Mesenchymal stem cell (in vitro differentiated cells and primary cell): ENCODE measurements around the gene PRICKLE2.
A peak's percentile ranks its signal among the peaks of the same experiment; 100 is the strongest.

Experiments
- DNase-seq: peaks from one replicate; pipeline ENCODE4 v3.0.0-alpha.2; 2013
- H2AFZ ChIP-seq: one replicate; pipeline ENCODE4 v1.6.1; 2013; ENCODE audit warnings: low read depth, mild to moderate bottlenecking, control low read depth, inconsistent platforms, low read length, moderate library complexity
- H2AK5ac ChIP-seq: 2 replicates; pipeline ENCODE4 v1.6.1; 2013; ENCODE audit warnings: low read length, moderate library complexity, mild to moderate bottlenecking, inconsistent platforms; ENCODE audit not compliant: severe bottlenecking
- H2BK120ac ChIP-seq: one replicate; pipeline ENCODE4 v1.6.1; 2013; ENCODE audit warnings: low read depth, mild to moderate bottlenecking, inconsistent platforms, low read length, moderate library complexity
- H2BK12ac ChIP-seq, 2 experiments: one replicate each; pipeline ENCODE4 v1.6.1; 2013; ENCODE audit warnings: inconsistent platforms in 2 of 2, low read length in 2 of 2, mild to moderate bottlenecking in 2 of 2, moderate library complexity in 2 of 2, control low read depth in 1 of 2
- H2BK15ac ChIP-seq: one replicate; pipeline ENCODE4 v1.6.1; 2013; ENCODE audit warnings: mild to moderate bottlenecking, low read depth, inconsistent platforms; ENCODE audit not compliant: poor library complexity, severe bottlenecking
- H2BK5ac ChIP-seq: 2 replicates; pipeline ENCODE4 v1.6.1; 2013; ENCODE audit warnings: low read depth, mild to moderate bottlenecking, low read length, control low read depth, inconsistent platforms; ENCODE audit not compliant: poor library complexity, severe bottlenecking
- H3K14ac ChIP-seq, 2 experiments: one replicate each; pipeline ENCODE4 v1.6.1; 2013; ENCODE audit warnings: inconsistent platforms in 2 of 2, low read length in 2 of 2, control low read depth in 1 of 2, mild to moderate bottlenecking in 1 of 2, moderate library complexity in 1 of 2
- H3K18ac ChIP-seq, 2 experiments: one replicate each; pipeline ENCODE4 v1.6.1; 2013; ENCODE audit warnings: inconsistent platforms in 2 of 2, low read length in 2 of 2, control low read depth in 1 of 2, low read depth in 1 of 2, mild to moderate bottlenecking in 1 of 2
- H3K23ac ChIP-seq, 2 experiments: one replicate each; pipeline ENCODE4 v1.6.1; 2013; ENCODE audit warnings: inconsistent platforms in 2 of 2, low read length in 2 of 2, mild to moderate bottlenecking in 2 of 2, moderate library complexity in 2 of 2, control low read depth in 1 of 2
- H3K27ac ChIP-seq: 2 replicates; pipeline ENCODE4 v1.5.1; 2013; ENCODE audit warnings: mild to moderate bottlenecking, moderate library complexity, low read length, control low read depth, inconsistent platforms; ENCODE audit not compliant: poor library complexity, severe bottlenecking
- H3K27me3 ChIP-seq, 2 experiments: 2 replicates each; pipeline versions ENCODE4 v1.6.1 to v1.7.0; 2013; ENCODE audit warnings: low read length in 2 of 2, mild to moderate bottlenecking in 2 of 2, moderate library complexity in 2 of 2, control low read depth in 1 of 2, inconsistent platforms in 1 of 2; ENCODE audit not compliant: control insufficient read depth in 1 of 2, insufficient read depth in 1 of 2
- H3K36me3 ChIP-seq, 2 experiments: 2 replicates each; pipeline versions ENCODE4 v1.6.1 to v1.7.0; 2013; ENCODE audit warnings: low read length in 2 of 2, control low read depth in 1 of 2, inconsistent platforms in 1 of 2, low read depth in 1 of 2, mild to moderate bottlenecking in 1 of 2; ENCODE audit not compliant: insufficient read depth in 2 of 2, control insufficient read depth in 1 of 2
- H3K4ac ChIP-seq, 2 experiments: one replicate each; pipeline ENCODE4 v1.6.1; 2013; ENCODE audit warnings: inconsistent platforms in 2 of 2, low read length in 2 of 2, mild to moderate bottlenecking in 2 of 2, moderate library complexity in 2 of 2, control low read depth in 1 of 2, low read depth in 1 of 2
- H3K4me1 ChIP-seq: 2 replicates; pipeline ENCODE4 v1.6.1; 2013; ENCODE audit warnings: low read depth, low read length, control low read depth; ENCODE audit not compliant: control insufficient read depth, insufficient read depth
- H3K4me2 ChIP-seq: 2 replicates; pipeline ENCODE4 v1.6.1; 2013; ENCODE audit warnings: low read length, mild to moderate bottlenecking, inconsistent platforms; ENCODE audit not compliant: poor library complexity, severe bottlenecking
- H3K4me3 ChIP-seq, 2 experiments: 2 replicates each; pipeline versions ENCODE4 v1.5.1 to v1.7.0; 2013; ENCODE audit warnings: low read length in 2 of 2, mild to moderate bottlenecking in 2 of 2, control low read depth in 1 of 2, low read depth in 1 of 2; ENCODE audit not compliant: insufficient read depth in 1 of 2
- H3K79me1 ChIP-seq: replicated peaks from 2 replicates; pipeline ENCODE4 v1.6.1; 2013; ENCODE audit warnings: mild to moderate bottlenecking, control low read depth, low read length, inconsistent platforms; ENCODE audit not compliant: poor library complexity, severe bottlenecking
- H3K9ac ChIP-seq: 2 replicates; pipeline ENCODE4 v1.7.0; 2013; ENCODE audit warnings: mild to moderate bottlenecking, low read length, moderate library complexity
- H3K9me3 ChIP-seq: 2 replicates; pipeline ENCODE4 v1.7.0; 2013; ENCODE audit warnings: mild to moderate bottlenecking, low read length; ENCODE audit not compliant: control insufficient read depth
- H4K8ac ChIP-seq: one replicate; pipeline ENCODE4 v1.6.1; 2013; ENCODE audit warnings: inconsistent platforms, mild to moderate bottlenecking, low read length, moderate library complexity
- H4K91ac ChIP-seq: one replicate; pipeline ENCODE4 v1.6.1; 2013; ENCODE audit warnings: mild to moderate bottlenecking, low read length, inconsistent platforms
- WGBS: methylation state at CpG from one replicate; pipeline ENCODE4 v1.1.7; 2013; ENCODE audit warnings: mixed read lengths; 5-methylcytosine and 5-hydroxymethylcytosine counted together

PRICKLE2 gene

DNA sequence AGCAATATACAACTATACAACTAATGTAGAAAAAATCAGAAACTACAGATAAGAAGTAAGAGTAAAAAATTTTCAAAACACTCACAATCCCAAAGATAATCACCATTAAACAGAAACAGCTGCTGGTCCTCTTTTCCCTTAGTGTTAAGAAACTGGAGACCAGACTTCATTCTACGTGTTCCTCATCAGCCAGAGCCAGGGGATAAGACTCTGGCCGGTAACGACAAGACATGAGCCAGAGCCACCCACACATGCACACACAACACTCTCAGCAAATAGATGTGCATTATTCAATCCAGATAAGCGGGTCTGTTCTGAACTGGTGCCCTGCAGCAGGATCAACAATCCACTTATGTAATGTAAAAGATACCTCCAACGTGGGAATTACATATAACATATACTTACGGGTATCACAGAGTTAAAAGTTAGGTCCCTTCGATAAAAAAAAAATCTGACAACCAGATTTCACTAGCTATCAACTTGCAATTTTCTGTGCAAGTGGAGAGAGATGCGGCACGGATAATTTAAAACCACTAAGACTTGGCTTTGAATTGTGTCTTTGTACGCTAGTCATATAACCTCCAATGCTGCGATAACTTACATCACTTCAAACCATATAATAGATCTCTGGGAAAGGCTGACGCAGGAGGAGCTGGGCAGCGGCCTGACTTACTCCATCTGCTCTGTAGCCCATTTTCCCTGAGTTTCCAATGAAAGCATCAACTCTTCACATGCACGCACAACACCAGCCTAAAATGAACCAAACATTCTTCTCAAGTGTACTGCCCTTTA lies 17.8 kb downstream of the PRICKLE2 start:
- Histone ChIP-seq H3K14ac (no peak overlapping the region), H3K18ac (peak overlapping the region in 1 of 2 experiments; percentile 5), H3K4me2 (no peak overlapping the region), H3K9ac (peak overlapping the region; percentile 44), H3K4me3 (no peak overlapping the region), H2BK15ac (no peak overlapping the region), H4K8ac (no peak overlapping the region), H3K27ac (no peak overlapping the region), H2AK5ac (no peak overlapping the region), H3K23ac (no peak overlapping the region), H2BK12ac (no peak overlapping the region), H2BK5ac (no peak overlapping the region), H3K36me3 (peaks cover 0 to 10% of the 10 kb centered on the region in 2 experiments), H3K27me3 (no peaks in the 10 kb centered on the region), H4K91ac (no peak overlapping the region), H3K4ac (no peak overlapping the region), H3K9me3 (no peaks in the 10 kb centered on the region), H2BK120ac (no peak overlapping the region), H3K4me1 (peaks cover 19% of the 10 kb centered on the region), H3K79me1 (peaks cover 2% of the 10 kb centered on the region), H2AFZ (no peak overlapping the region)
- WGBS = 75% methylated on average over 14 of the region's 14 CpGs
- DNase-seq = peak; percentile 71

GRCh38 chr3:64203969-64204908 lies 21.0 kb downstream of the PRICKLE2 start:
- peak overlapping the region; percentile 16 for H4K91ac ChIP-seq
- H3K4me3 ChIP-seq = no peak overlapping the region
- peaks cover 15% of the 10 kb centered on the region for H3K4me1 ChIP-seq
- H2BK12ac ChIP-seq = no peak overlapping the region
- H4K8ac ChIP-seq = no peak overlapping the region
- H2BK15ac ChIP-seq = no peak overlapping the region
- no peaks in the 10 kb centered on the region for H3K79me1 ChIP-seq
- no peak for DNase-seq
- H2BK120ac ChIP-seq = no peak overlapping the region
- H3K4me2 ChIP-seq = no peak overlapping the region
- peak overlapping the region in 1 of 2 experiments; percentile 21 for H3K18ac ChIP-seq
- H3K27ac ChIP-seq = peak overlapping the region; percentile 57
- no peaks in the 10 kb centered on the region for H3K9me3 ChIP-seq
- no peak overlapping the region for H3K23ac ChIP-seq
- no peak overlapping the region for H2AK5ac ChIP-seq
- no peak overlapping the region for H3K9ac ChIP-seq
- no peaks in the 10 kb centered on the region for H3K27me3 ChIP-seq
- no peak overlapping the region for H3K4ac ChIP-seq
- H3K36me3 ChIP-seq = peaks cover 0 to 9% of the 10 kb centered on the region in 2 experiments
- H2AFZ ChIP-seq = no peak overlapping the region
- no peak overlapping the region for H3K14ac ChIP-seq
- 93% methylated on average over 6 of the region's 7 CpGs for WGBS
- no peak overlapping the region for H2BK5ac ChIP-seq

DNA sequence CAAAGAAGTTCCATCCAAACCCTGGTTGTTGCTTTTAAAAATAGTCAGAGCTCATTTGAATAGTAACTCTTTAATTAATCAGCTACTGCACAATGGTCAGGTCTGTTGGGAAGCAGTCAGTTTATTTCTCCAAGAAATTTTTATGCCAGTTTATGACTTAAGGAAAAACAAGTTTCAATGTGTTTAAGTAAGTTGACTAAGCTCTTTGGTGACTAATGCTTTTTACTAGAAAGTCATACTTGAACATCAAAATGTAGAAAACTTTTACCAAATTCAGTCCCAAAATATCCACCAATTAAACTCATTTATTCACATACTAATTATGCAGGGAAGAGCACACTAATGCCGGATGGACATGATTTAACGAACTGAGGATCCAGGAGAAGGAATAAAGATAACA lies 22.1 kb downstream of the PRICKLE2 start:
- Histone ChIP-seq H3K4me2 (no peak overlapping the region), H2BK15ac (no peak overlapping the region), H2AK5ac (no peak overlapping the region)

GRCh38 chr3:64199932-64200331 lies 25.3 kb downstream of the PRICKLE2 start:
- no peak overlapping the region for H2BK12ac ChIP-seq
- H3K4me2 ChIP-seq = no peak overlapping the region
- peaks cover 5% of the 10 kb centered on the region for H3K79me1 ChIP-seq
- no peaks in the 10 kb centered on the region for H3K27me3 ChIP-seq
- H4K8ac ChIP-seq = no peak overlapping the region
- peaks cover 9% of the 10 kb centered on the region for H3K4me1 ChIP-seq
- H2BK5ac ChIP-seq = no peak overlapping the region
- no peak for DNase-seq
- 87% methylated on average over 2 of the region's 2 CpGs for WGBS
- no peak overlapping the region for H2BK15ac ChIP-seq
- no peak overlapping the region for H3K23ac ChIP-seq
- H2AK5ac ChIP-seq = no peak overlapping the region
- no peak overlapping the region for H2AFZ ChIP-seq
- H3K9ac ChIP-seq = no peak overlapping the region
- no peak overlapping the region for H3K4ac ChIP-seq
- H3K4me3 ChIP-seq = no peak overlapping the region
- no peak overlapping the region for H4K91ac ChIP-seq
- no peak overlapping the region for H3K18ac ChIP-seq
- no peak overlapping the region for H3K27ac ChIP-seq
- no peak overlapping the region for H3K14ac ChIP-seq
- H2BK120ac ChIP-seq = no peak overlapping the region
- H3K9me3 ChIP-seq = no peaks in the 10 kb centered on the region
- peaks cover 12 to 29% of the 10 kb centered on the region in 2 experiments for H3K36me3 ChIP-seq

More for the DNA sequence above, 22.1 kb downstream of the PRICKLE2 start:
- H3K36me3 ChIP-seq = peaks cover 8 to 14% of the 10 kb centered on the region in 2 experiments
- no peaks in the 10 kb centered on the region for H3K9me3 ChIP-seq
- H3K4me1 ChIP-seq = peaks cover 20% of the 10 kb centered on the region
- no peak for DNase-seq
- no peak overlapping the region for H3K18ac ChIP-seq
- H3K27me3 ChIP-seq = no peaks in the 10 kb centered on the region
- no peak overlapping the region for H4K91ac ChIP-seq
- H2BK12ac ChIP-seq = no peak overlapping the region
- H3K4ac ChIP-seq = no peak overlapping the region
- no peak overlapping the region for H2BK5ac ChIP-seq
- no peak overlapping the region for H3K9ac ChIP-seq
- H3K14ac ChIP-seq = no peak overlapping the region
- H3K4me3 ChIP-seq = no peak overlapping the region
- 93% methylated on average over 2 of the region's 2 CpGs for WGBS
- no peak overlapping the region for H3K27ac ChIP-seq
- peaks cover 3% of the 10 kb centered on the region for H3K79me1 ChIP-seq
- no peak overlapping the region for H2AFZ ChIP-seq
- H3K23ac ChIP-seq = no peak overlapping the region
- no peak overlapping the region for H4K8ac ChIP-seq
- no peak overlapping the region for H2BK120ac ChIP-seq
